ENCODE measurements around the gene LCN12.

GRCh38 chr9:136903041-136903554 is 49.0 kb upstream of the LCN12 start:
- TF ChIP-seq POLR2A (IDR thresholded peaks at IDR 0.05; ENCODE audit: low read depth, low read length): no peak
- no peak for TF ChIP-seq TAF1 (IDR thresholded peaks at IDR 0.05; ENCODE audit: low read depth, low read length)
- no peak for TF ChIP-seq POLR2AphosphoS5 (IDR thresholded peaks at IDR 0.05; ENCODE audit: low read depth, low read length)

Data from GM12891 (cell line).